Stimulated activated CD4-positive, alpha-beta T cell treated with anti-CD3 and anti-CD28 coated beads, Interleukin-2, amount 100 ng/mL, for 4 hours (primary cell): Measurements from ENCODE around the gene SPC24.
A peak's percentile ranks its signal among the peaks of the same experiment; 100 is the strongest.
"Not testable (repeated sequence)": the region's sequence is repeated elsewhere in the genome, so short reads cannot be mapped to it uniquely, and the experiment has no call there.

ENCODE experiments used
- DNase-seq: peaks from one replicate; pipeline ENCODE4 v3.0.0-alpha.2; 2020; ENCODE audit warnings: low read depth

The SPC24 gene

DNA sequence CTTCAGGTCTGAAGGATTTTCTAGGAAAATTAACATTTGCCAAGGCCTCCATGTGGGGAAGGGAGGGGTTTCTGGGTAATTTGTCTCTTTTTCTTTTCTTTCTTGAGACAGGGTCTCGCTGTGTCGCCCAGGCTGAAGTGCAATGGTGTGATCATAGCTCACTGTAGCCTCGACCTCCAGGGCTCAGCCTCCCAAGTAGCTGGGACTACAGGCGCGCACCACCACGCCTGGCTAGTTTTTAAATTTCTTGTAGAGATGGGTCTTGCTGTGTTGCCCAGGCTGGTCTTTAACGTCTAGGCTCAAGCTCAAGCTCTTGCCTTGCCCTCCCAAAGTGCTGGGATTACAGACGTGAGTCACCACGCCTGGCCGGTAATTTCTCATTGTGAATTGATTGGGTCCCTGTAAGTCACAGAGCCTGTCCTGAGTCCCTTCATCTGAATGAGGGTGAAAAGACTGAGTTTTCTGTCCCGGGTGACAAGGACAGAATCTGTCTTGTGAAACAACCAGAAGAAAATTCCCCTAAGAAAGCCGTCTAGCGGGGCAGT is 10.0 kb upstream of the SPC24 start:
- no peak for DNase-seq

GRCh38 chr19:11164879-11165406 is 9.4 kb upstream of the SPC24 start:
- no peak for DNase-seq

DNA sequence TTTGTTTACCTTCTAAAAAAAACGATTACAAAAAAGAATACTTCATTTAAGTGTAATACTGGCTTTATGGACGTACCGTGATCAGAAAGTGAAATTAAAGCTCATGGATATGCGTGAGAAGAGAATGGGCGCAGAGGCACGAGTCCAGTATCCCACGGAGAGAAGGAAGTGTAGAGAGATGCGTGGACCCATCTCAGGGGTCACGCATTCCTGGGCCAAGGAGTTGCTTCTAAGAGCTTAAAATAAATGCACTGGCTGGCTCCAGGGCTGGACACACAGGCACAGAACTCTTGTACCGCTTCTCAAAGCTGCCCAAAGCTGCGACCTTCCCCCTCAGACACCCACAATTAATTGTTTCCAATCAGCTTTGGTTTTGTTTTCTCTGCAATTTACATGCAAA is 8.7 kb upstream of the SPC24 start:
- no peak for DNase-seq

DNA sequence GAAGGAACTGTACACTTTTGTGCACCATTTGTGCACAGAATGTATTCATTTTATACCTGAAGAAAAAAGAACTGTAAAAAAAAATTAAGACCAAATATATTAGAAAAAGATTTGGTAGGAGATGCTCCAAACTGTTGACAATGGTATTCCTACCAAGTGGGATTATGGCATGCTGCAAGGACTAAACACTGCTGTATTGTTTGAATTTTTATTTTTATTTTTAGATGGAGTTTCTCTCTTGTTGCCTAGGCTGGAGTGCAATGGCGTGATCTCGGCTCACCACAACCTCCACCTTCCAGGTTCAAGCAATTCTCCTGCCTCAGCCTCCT is 4.8 kb upstream of the SPC24 start:
- not testable (repeated sequence) for DNase-seq

DNA sequence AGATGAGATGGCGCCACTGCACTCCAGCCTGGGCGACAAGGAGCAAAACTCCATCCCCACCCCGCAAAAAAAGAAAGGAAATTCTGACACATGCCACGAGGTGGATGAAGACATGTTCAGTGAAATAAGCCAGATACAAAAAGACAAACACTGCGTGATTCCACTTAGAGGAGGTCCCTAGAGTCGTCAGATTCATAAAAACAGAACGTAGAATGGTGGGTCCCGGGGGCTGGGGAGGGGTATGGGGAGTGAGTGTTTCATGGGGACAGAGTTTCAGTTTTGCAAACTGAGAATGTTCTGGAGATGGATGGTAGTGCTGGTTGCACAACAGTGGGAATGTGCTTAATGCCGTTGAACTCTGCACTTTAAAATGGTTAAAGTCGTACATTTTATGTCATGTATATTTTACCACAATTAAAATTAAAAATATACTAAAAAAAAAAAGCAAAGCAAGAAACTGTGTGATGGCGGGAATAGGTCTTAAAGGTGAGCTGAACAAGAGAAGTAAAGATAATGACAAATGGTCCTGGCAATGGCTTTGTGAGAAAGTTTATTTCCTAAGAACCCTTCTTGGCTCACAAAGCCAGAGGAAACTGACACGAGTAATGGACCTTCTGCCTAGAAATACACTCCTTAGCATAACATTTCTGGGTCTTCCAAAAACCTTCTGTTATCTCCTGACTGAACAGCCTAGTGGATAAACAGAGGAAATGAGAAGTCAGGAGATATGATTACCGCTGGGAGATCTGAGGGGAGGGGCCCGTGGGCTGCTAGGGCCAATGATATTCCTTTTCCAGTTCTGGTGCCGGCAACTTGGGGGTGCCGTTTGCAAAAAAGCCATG is 4.2 kb upstream of the SPC24 start:
- DNase-seq: no peak

- no peak for DNase-seq
Measured at GRCh38 chr19:11154683-11155047, 917 bp downstream of the SPC24 start.

- DNase-seq: no peak
Measured at GRCh38 chr19:11152318-11153062, 3.1 kb downstream of the SPC24 start.

GRCh38 chr19:11151181-11151580 is 4.4 kb downstream of the SPC24 start:
- no peak for DNase-seq

DNA sequence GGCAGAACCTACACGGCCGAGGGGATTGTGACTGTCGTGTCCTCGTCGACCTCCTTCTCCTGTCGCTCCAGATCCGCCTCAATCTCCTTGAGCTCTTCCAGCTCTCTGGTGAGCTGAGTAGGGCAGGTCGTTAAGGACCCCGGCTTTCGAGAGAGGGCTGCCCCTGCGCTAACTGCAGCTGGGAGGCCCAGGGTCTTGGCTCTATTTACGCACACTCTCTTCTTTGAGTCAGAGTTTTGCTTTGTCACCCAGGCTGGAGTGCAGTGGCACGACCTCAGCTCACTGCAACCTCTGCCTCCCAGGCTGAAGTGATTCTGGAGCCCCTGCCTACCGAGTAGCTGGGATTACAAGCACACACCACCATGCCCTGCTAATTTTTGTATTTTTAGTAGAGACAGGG is 7.6 kb downstream of the SPC24 start:
- DNase-seq: no peak

GRCh38 chr19:11145536-11145924 is 10.1 kb downstream of the SPC24 start:
- no peak for DNase-seq

DNA sequence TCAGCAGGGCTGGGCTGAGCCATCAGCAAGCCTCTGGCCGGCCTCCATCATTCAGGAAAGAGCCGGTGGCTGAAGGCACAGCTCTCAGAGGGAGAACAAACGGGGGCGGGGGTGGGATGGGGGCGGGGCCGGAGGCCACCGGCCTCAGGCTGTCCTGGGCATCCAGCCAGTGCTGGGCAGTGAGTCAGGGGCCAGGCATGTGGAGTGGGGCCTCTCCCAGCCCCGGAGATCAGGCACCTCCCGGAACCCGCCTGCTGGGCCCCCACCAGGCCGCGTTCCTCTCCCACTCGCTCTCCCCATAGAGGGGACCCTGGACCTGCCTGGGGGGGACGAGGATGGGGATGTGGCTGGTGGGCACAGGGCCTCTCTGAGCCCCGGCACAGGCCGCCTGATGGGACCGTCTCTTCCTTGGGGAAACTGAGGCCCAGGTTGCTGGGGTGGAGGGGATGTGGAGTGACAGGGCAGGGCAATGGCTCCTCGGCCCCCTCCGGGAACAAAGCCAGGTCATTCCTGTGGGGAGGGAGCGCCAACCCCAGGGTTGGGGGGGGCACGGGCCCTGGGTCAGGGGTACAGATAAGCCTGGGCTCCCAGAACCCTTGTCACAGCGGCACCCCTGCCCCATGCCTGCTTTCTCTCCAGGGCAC is 12.9 kb downstream of the SPC24 start:
- DNase-seq: no peak

DNA sequence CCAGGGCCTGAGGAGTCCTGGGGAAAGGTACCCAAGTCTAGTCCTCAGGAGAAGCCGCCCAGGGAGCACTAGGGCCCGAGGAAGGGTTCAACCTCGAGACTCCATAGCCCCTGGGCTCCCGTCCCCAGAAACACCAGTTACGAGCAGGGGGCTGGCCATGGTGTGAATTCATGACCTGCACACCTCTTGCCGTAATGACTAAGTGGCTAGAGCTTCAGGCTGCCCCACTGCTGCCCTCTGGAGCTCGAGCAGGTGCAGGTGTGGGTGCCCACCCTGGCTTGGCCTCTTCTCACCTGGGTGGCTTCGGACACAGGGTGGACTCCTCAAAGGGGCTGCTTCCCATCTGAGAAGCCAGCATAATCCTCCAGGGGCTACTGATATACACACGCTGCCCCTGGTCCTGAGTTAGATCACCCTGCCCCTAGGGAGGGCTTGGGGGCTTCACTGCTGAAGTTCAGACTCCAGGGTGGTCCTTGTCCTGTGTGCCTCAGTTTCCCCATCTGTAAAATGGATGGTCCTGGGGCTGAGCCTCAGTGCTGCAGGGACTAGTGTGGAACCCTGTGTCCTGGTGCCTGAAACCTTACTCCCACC is 13.6 kb downstream of the SPC24 start:
- DNase-seq: no peak

DNA sequence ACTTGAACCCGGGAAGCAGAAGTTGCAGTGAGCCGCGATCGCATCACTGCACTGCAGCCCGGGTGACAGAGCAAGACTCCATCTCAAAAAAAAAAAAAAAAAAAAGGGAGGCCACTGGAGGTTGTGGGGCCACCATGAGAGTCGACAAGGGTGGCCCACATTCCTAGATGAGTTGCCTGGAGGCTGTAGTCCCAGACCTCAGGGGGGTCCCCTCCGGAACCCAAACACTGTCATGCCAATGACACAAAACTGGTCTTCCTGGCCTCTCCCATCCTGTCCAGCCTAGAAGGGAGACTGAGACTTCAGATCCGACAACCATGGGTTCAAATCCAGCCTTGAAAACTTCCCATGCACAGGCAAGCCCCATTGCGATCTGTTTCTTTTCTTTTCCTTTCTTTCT is 14.7 kb downstream of the SPC24 start:
- DNase-seq: no peak

- not testable (repeated sequence) for DNase-seq
Measured at GRCh38 chr19:11140023-11140538, 15.5 kb downstream of the SPC24 start.

- DNase-seq: no peak
Measured at GRCh38 chr19:11138601-11139300, 16.8 kb downstream of the SPC24 start.

DNA sequence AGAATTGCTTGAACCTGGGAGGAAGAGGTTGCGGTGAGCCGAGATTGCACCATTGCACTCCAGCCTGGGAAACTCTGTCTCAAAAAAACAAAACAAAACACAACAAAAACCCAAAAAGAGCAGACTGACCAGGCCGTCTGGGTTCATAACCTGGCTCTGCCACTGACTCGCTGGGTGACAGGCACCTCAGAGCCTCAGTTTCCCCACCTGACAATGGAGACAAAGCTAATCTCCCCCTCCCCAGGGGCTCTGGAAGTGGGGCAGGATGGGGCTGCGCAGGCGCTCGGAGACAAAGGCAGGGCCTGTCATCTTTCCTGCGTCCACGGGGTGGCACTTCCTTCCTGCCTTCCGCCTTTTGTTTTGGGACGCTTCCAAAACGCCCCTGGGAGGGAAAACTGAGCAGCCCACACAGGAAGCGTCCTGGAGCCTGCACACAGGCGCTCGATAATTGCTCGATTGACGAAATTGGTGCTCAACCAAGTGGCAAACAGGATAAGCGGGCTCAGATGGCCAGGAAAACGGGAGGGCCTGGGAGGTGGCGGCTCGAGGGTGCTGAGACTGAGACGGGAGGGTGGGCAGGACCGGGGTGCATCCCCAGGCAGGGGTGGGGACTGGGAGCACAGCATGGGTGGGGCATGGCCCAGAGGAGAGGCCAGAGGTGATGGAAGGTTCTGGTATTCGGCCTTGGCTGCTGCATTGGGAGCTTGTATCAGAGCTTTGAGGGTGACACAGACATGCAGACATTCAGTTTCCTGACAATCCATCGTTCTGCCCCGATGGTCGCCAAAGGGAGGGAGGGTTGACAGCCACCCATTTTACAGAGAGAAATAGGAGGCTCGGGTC is 17.8 kb downstream of the SPC24 start:
- DNase-seq: peak; percentile 19

- DNase-seq: no peak
Measured at GRCh38 chr19:11136400-11137101, 19.0 kb downstream of the SPC24 start.

DNA sequence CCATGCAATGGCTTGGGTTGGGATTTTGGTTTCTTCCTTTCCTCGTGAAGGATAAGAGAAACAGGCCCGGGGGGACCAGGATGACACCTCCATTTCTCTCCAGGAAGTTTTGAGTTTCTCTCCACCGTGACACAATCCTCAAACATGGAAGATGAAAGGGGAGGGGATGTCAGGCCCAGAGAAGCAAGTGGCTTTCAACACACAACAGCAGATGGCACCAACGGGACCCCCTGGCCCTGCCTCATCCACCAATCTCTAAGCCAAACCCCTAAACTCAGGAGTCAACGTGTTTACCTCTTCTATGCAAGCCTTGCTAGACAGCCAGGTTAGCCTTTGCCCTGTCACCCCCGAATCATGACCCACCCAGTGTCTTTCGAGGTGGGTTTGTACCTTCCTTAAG is 24.1 kb downstream of the SPC24 start:
- DNase-seq: no peak

DNA sequence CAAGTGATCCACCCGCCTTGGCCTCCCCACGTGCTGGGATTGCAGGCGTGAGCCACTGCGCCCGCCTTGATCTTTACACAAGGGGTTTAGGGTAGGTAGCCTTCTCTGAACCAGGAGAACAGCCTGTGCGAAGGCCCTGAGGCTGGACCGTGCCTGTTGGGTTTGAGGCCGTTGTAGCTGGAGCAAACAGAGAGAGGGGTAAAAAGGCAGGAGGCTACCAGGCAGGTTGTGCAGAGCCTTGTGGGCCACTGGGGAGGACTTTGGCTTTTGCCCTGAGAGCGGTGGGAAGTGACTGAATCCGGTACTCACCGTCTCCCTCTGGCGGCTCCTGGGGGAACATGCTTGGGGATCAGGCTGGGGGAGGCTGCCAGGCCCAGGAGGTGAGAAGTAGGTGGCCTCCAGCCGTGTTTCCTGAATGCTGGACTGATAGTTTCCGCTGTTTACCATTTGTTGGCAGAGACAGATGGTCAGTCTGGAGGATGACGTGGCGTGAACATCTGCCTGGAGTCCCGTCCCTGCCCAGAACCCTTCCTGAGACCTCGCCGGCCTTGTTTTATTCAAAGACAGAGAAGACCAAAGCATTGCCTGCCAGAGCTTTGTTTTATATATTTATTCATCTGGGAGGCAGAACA is 24.6 kb downstream of the SPC24 start:
- peak; percentile 52 for DNase-seq
